Keratinocyte (primary cell): ENCODE measurements around the gene CELF2. TPM values are rescaled to one million over a fixed set of nuclear protein-coding genes. Genes with fewer than 3 reads are reported as not detected.

Experiments
- DNase-seq: peaks from one replicate; pipeline ENCODE4 v3.0.0-alpha.2; 2011; ENCODE audit warnings: low read depth, missing footprints, low spot score
- FAIRE-seq: peaks from 2 replicates; lab custom pipeline; 2011; peaks lifted over from hg19 to GRCh38; lab: Jason Lieb, UNC
- H2AFZ ChIP-seq: 2 replicates; pipeline ENCODE4 v1.6.0; 2012; ENCODE audit warnings: low read length, control low read depth, inconsistent platforms; ENCODE audit not compliant: control insufficient read depth
- H3K27ac ChIP-seq: 2 replicates; pipeline ENCODE4 v1.5.1; 2011; ENCODE audit warnings: low read length; ENCODE audit not compliant: control insufficient read depth, insufficient read depth
- H3K27me3 ChIP-seq: 3 replicates; pipeline ENCODE4 v1.6.0; 2011; ENCODE audit warnings: low read length; ENCODE audit not compliant: control insufficient read depth, insufficient read depth; ENCODE audit errors: extremely low read depth
- H3K36me3 ChIP-seq, 2 experiments: 2 replicates in 1 of 2; 3 replicates in 1 of 2; pipeline ENCODE4 v1.5.1; 2011; ENCODE audit warnings: low read length in 2 of 2, mild to moderate bottlenecking in 1 of 2; ENCODE audit not compliant: control insufficient read depth in 2 of 2, insufficient read depth in 2 of 2; ENCODE audit errors: extremely low read depth in 1 of 2
- H3K4me1 ChIP-seq: 3 replicates; pipeline ENCODE4 v1.5.1; 2011; ENCODE audit warnings: low read length; ENCODE audit not compliant: control insufficient read depth, insufficient read depth; ENCODE audit errors: extremely low read depth
- H3K4me2 ChIP-seq: 3 replicates; pipeline ENCODE4 v1.6.0; 2011; ENCODE audit warnings: low read depth, low read length; ENCODE audit not compliant: control insufficient read depth, insufficient read depth; ENCODE audit errors: extremely low read depth
- H3K4me3 ChIP-seq, 3 experiments: fragments of 200-600 bp in 1 of 3; sonication (generic) in 1 of 3; 2 replicates in 2 of 3; 3 replicates in 1 of 3; pipeline ENCODE4 v1.5.1; 2011 to 2016; ENCODE audit warnings: low read length in 3 of 3, mild to moderate bottlenecking in 3 of 3, control low read depth in 2 of 3, inconsistent platforms in 1 of 3, low read depth in 1 of 3, mixed read lengths in 1 of 3, mixed run types in 1 of 3, moderate library complexity in 1 of 3; ENCODE audit not compliant: control insufficient read depth in 2 of 3, insufficient read depth in 2 of 3; ENCODE audit errors: extremely low read depth in 1 of 3
- H3K79me2 ChIP-seq: 2 replicates; pipeline ENCODE4 v1.6.0; 2012; ENCODE audit warnings: low read length; ENCODE audit not compliant: control insufficient read depth, insufficient read depth
- H3K9ac ChIP-seq: 3 replicates; pipeline ENCODE4 v1.6.0; 2011; ENCODE audit warnings: low read length; ENCODE audit not compliant: control insufficient read depth, insufficient read depth; ENCODE audit errors: extremely low read depth
- H3K9me1 ChIP-seq: 3 replicates; pipeline ENCODE4 v1.6.0; 2011; ENCODE audit warnings: low read length; ENCODE audit not compliant: control insufficient read depth, insufficient read depth; ENCODE audit errors: extremely low read depth
- H3K9me3 ChIP-seq: 2 replicates; pipeline ENCODE4 v1.5.1; 2012; ENCODE audit warnings: low read depth, low read length; ENCODE audit not compliant: control insufficient read depth
- H4K20me1 ChIP-seq: 3 replicates; pipeline ENCODE4 v1.6.0; 2011; ENCODE audit warnings: low read length; ENCODE audit not compliant: control insufficient read depth, insufficient read depth; ENCODE audit errors: extremely low read depth
- CTCF ChIP-seq, 3 experiments: IDR thresholded peaks in 1 of 3; conservative IDR thresholded peaks in 1 of 3; optimal IDR thresholded peaks in 1 of 3; 2 replicates in 2 of 3; 3 replicates in 1 of 3; pipeline versions ENCODE3 to v1.5.1; 2011; ENCODE audit warnings: low read length in 3 of 3, mild to moderate bottlenecking in 3 of 3, moderate library complexity in 2 of 3, control low read depth in 1 of 3, inconsistent platforms in 1 of 3; ENCODE audit not compliant: insufficient read depth in 2 of 3; ENCODE audit errors: extremely low read depth in 1 of 3
- EZH2 ChIP-seq: IDR thresholded peaks from one replicate; pipeline ENCODE4 v1.6.1; 2012; ENCODE audit warnings: inconsistent platforms, mild to moderate bottlenecking, low read length, moderate library complexity
- dilution Hi-C: fragments of 300-500 bp; cut with MboI; formaldehyde crosslinking; loops from one replicate; pipeline ENCODE4 v1.7.0; 2020; ENCODE audit warnings: low sequenced_read_pairs; ENCODE audit not compliant: extremely low pct_ligation_motif_present
- polyA plus RNA-seq, 5 experiments: library from polyadenylated mRNA; depleted of rRNA in 3 of 5; stranded (reverse) in 3 of 5; stranded (forward) in 1 of 5; unstranded in 1 of 5; fragments of >200 nt; gene quantifications; 1 replicate in 1 of 5; 2 replicates in 3 of 5; 3 replicates in 1 of 5; pipeline versions ENCODE4 v1.2.1 to v1.2.3, GENCODE V29; 2011 to 2012; ENCODE audit warnings: missing spikeins in 2 of 5, low read depth in 1 of 5, low replicate concordance in 1 of 5

The CELF2 gene
- polyA plus RNA-seq, 1 donor (not counting 4 experiments of a cell fraction or from before 2014, with no cell fraction given): 9.8 TPM

DNA sequence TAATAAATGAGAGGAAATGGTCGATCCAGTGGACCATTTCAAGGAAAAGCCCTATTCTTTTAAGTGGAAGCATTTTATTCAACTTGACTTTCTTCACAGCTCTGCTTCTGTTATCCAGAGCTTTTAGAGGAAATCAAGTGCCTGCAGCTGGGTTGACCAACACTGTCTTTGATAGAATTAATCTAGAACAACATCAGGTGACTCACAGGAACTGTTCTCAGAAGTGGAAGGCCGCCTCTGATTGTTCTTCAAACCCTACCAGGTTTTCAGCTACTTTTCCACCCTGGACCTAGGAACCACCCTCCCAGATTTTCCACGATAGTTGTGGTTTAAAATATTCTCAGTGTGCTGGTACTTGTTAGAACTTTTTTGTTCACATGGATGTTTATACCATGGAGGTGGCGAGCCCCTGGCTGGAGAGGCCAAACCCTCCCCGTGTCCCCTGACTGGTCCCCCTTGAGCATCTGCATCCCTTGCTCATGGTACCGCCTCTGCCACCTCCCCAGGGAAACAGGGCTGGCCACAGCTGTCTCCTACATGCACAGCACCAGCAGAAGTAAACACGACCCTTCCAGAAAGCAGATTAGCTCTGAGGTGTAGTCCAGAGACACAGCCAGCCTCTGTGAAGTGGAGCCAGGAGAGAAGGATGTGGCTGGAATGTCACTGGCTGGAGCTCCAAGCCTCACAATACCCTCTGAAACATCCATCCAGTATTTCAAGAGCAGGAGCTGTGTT is 300.4 kb downstream of the CELF2 start:
- DNase-seq (no peak), FAIRE-seq (no peak)
- H2AFZ ChIP-seq: no peak overlapping the region
- H3K79me2 ChIP-seq: no peaks in the 10 kb centered on the region
- no peaks in the 10 kb centered on the region for H4K20me1 ChIP-seq
- TF ChIP-seq CTCF (optimal IDR thresholded peaks at IDR 0.05 in 1 of 3, IDR thresholded peaks at IDR 0.05 in 1 of 3, conservative IDR thresholded peaks at IDR 0.05 in 1 of 3; ENCODE audit: extremely low read depth in 1 of 3, insufficient read depth in 2 of 3, low read length in 3 of 3) (no peak), EZH2 (no peak)
- dilution Hi-C loops: no loop called here
- H3K27me3 ChIP-seq: no peaks in the 10 kb centered on the region
- H3K36me3 ChIP-seq: no peaks in the 10 kb centered on the region
- no peak overlapping the region for H3K4me3 ChIP-seq
- H3K4me2 ChIP-seq: no peak overlapping the region
- no peaks in the 10 kb centered on the region for H3K9me1 ChIP-seq
- H3K9ac ChIP-seq: no peak overlapping the region
- no peaks in the 10 kb centered on the region for H3K4me1 ChIP-seq
- H3K9me3 ChIP-seq: no peaks in the 10 kb centered on the region
- H3K27ac ChIP-seq: no peak overlapping the region

- H3K79me2 ChIP-seq: no peaks in the 10 kb centered on the region
- no peaks in the 10 kb centered on the region for H3K9me1 ChIP-seq
- H3K27me3 ChIP-seq: no peaks in the 10 kb centered on the region
- no peaks in the 10 kb centered on the region for H3K4me1 ChIP-seq
- no peak for FAIRE-seq
- no peak overlapping the region for H3K4me3 ChIP-seq
- H2AFZ ChIP-seq: no peak overlapping the region
- no peak for DNase-seq
- H4K20me1 ChIP-seq: no peaks in the 10 kb centered on the region
- dilution Hi-C loops: no loop called here
- H3K27ac ChIP-seq: no peak overlapping the region
- no peaks in the 10 kb centered on the region for H3K36me3 ChIP-seq
- no peaks in the 10 kb centered on the region for H3K9me3 ChIP-seq
- H3K4me2 ChIP-seq: no peak overlapping the region
- no peak for TF ChIP-seq CTCF (optimal IDR thresholded peaks at IDR 0.05 in 1 of 3, IDR thresholded peaks at IDR 0.05 in 1 of 3, conservative IDR thresholded peaks at IDR 0.05 in 1 of 3; ENCODE audit: extremely low read depth in 1 of 3, insufficient read depth in 2 of 3, low read length in 3 of 3)
- TF ChIP-seq EZH2: no peak
- no peak overlapping the region for H3K9ac ChIP-seq
Observed at GRCh38 chr10:11318826-11319598, 301.3 kb downstream of the CELF2 start.
